Measurements from ENCODE around the gene IL3RA. TPM values are rescaled to one million over a fixed set of nuclear protein-coding genes. Genes with fewer than 3 reads are reported as not detected.

IL3RA gene
- total RNA-seq, 1 donor from 2014 or later = 64.7 TPM

- DNase-seq = no peak
These were observed 49.0 kb downstream of the IL3RA start for GRCh38 chrX:1385253-1386223.

DNA sequence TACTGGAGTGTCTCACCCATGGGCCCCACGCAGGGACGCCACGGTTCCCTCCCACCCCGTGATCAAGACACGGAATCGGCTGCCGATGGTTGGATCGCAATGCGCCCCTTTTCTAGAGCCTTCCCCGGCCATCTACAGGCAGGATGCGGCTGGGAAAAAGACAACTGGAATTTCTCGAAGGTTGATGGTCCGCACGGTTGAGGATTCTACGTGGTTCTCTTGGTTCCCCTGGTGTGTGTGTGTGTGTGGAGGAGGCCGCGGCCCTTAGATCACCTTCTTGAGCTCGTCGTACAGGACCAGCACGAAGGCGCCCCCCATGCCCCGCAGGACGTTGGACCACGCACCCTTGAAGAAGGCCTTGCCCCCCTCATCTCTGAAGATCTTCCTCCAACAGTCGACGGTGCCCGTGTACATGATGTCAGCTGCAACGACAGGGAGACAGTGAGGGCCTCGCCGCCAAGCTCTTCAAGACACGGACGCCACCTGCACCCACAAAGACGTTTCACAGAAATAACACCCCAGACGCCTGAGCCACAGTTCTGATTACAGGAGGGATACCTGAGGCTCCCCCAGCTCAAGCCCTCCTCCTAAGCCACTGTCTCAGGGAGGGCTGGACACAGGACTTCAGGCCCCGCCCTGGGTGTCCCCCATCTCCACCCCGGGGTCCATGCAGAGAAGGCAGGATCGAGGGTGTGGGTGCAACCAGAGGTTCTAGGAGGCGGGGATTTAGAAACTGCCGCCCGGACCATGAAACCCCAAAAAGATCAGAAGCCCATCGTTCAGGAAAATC, 49.9 kb downstream of the IL3RA start:
- DNase-seq = no peak

GRCh38 chrX:1387141-1387776, 50.7 kb downstream of the IL3RA start:
- DNase-seq = no peak

GRCh38 chrX:1388651-1389050, 52.1 kb downstream of the IL3RA start:
- no peak for DNase-seq

- no peak for DNase-seq
These were observed 52.8 kb downstream of the IL3RA start for GRCh38 chrX:1389181-1389992.

DNA sequence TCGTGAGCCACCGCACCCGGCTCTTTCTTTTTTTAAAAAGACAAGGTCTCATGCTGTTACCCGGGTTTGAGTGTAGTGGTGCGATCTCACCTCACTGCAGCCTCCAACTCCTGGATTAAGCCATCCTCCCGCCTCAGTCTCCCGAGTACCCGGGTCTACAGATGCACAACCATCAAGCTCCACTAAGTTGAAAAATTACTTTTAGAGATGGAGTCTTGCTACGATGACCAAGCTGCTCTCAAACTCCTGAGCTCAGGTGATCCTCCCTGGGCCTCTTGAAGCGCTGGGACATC, 53.4 kb downstream of the IL3RA start:
- no peak for DNase-seq

DNA sequence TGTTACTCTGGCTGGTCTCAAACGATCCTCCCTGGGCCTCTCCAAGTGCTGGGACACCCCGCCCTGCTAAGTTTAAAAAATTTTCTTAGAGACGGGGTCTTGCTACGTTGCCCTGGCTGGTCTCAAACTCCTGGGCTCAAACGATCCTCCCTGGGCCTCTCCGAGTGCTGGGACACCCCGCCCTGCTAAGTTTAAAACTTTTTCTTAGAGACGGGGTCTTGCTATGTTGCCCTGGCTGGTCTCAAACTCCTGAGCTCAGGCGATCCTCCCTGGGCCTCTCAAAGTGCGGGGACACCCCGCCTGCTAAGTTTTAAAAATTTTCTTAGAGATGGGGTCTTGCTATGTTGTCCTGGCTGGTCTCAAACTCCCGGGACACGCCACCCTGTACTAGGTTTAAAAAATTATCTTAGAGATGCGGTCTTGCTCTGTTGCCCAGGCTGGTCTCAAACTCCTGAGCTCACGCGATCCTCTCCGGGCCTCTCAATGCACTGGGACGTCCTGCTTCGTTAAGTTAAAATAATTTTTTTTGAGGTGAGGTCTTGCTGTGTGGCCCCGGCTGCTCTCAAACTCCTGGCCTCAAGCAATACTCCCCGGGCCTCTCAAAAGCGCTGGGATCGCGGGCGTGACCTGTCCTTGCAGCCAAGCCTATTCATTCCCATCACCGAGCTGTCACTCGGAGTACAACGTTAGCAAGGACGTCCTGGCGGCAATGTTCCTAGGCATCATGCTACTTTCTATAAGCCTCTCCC, 54.2 kb downstream of the IL3RA start:
- DNase-seq = no peak

- DNase-seq = no peak
These were observed 54.8 kb downstream of the IL3RA start for GRCh38 chrX:1391370-1391706.

DNA sequence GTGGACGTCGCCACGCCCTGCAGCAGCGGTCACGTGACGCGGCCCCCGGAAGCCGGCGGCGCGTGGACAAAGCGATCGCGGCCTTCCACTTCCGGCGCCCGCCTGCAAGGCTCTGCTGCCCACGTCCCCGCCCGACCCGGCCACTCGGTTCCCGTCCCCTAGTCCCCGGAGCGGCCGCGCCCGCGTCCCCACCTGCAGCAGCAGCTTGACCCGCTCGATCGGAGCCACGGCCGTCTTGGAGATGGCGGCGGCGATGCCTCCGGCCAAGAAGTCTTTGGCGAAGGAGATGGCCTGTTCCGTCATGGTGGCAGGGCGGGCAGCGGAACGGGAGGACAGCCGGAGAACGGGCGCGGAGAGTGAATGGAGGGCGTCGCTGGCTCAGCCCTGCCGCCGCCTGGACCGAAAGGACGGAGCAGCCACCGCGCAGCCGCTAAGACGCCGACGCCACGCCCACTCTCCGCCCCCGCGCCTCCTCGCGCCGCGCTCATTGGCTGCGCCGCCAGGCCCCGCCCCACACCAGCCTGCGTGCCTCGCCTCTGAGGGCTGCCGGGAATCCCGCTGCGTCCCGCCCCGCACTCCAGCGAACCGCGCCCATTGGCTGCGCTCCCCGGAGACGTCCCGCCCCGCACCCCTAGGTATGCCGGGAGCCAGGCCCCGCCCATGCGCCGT, 55.3 kb downstream of the IL3RA start, which contains the start of gene SLC25A6:
SLC25A6 (minus strand) TSS at position 407 of the 669 bp plus-strand sequence; CDS start at position 303, 104 bp downstream.
- peak; percentile 99 for DNase-seq

DNA sequence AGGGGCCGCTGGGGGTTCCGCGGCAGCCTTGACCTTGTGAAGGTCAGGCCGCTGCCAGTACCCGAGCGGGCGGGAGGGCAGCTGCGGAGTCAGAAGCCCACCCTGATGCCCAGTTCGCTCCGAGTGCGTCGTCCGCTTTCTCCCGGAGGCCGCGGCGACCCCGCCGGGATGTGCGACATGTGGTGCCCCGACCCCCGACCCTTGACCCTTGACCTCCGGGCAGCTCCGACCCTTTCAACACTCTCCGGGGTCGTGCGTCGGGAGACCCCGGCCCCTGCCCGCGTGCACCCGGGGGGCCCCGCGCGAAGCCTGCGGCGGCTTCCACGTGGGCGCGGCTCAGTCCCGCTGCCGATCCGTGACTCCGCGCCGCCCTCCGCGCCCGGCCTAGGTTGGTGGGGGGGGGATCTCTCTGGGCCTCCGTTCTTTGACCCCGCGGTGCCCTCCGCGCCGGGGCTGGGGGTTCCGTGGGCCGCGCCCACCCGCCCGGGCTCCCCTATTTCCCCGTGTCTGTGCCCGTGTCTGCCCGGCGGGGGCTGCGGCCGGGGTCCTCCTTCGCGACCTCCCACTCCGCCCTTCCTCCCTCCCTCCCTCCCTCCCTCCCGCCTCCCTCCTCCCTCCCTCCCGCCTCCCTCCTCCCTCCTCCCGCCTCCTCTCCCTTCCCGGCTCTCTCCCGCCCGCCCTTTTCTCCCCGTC, 55.9 kb downstream of the IL3RA start:
- DNase-seq = peak; percentile 75

GRCh38 chrX:1393871-1394615, 57.5 kb downstream of the IL3RA start:
- DNase-seq = no peak

GRCh38 chrX:1394731-1395501, 58.3 kb downstream of the IL3RA start:
- DNase-seq = no peak

DNA sequence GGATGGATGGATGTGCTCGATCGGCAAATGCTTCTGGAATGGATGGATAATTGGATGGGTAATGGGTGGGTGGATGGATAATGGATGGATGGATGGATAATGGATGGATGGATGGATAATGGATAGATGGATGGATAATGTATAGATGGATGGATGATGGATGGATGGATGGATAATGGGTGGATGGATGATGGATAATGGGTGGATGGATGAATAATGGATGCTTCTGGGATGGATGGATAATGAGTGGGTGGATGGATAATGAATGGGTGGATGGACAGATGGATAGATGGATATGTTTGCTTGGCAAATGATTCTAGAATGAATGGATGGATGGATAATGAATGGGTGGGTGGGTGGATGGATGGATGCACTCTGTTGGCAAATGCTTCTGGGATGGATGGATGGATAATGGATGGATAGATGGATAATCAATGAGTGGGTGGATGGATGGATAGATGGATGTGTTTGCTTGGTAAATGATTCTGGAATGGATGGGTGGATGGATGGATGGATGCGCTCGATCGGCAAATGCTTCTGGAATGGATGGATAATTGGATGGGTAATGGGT, 59.1 kb downstream of the IL3RA start:
- no peak for DNase-seq

GRCh38 chrX:1397001-1397400, 60.4 kb downstream of the IL3RA start:
- DNase-seq = no peak

DNA sequence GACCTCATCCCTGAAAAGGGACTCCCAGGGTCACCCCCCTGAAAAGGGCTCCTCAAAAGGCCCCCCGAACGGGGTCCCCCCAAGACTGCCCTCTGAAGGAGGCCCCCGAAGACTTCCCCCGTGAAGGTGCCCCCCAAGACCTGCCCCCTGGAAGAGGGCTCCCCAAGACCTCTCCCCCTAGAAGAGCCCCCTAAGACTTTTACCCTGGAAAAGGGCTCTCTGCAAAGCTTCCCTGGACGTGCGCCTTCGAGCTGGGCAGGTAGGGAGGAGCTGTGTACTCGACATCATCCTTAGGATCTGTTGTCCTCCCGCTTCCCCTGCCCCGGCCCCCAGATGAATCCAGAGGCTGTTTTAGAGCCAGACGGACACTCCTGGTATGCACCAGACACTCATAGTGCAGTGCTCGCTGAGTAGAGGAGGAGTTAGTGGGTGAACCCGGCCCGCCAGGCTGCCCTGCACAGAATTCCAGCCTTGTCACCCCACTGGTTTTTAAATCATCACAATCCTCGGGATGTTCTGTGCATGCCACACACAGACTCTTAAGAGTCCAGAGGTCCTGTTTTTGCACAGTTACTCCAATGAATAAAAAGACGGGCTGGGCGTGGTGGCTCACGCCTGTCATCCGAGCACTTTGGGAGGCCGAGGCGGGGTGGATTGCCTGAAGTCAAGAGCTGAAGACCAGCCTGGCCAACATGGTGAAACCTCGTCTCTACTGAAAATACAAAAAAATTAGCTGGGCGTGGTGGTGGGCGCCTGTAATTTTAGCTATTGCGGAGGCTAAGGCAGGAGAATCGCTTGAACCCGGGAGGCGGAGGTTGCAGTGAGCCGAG, 61.1 kb downstream of the IL3RA start:
- no peak for DNase-seq

DNA sequence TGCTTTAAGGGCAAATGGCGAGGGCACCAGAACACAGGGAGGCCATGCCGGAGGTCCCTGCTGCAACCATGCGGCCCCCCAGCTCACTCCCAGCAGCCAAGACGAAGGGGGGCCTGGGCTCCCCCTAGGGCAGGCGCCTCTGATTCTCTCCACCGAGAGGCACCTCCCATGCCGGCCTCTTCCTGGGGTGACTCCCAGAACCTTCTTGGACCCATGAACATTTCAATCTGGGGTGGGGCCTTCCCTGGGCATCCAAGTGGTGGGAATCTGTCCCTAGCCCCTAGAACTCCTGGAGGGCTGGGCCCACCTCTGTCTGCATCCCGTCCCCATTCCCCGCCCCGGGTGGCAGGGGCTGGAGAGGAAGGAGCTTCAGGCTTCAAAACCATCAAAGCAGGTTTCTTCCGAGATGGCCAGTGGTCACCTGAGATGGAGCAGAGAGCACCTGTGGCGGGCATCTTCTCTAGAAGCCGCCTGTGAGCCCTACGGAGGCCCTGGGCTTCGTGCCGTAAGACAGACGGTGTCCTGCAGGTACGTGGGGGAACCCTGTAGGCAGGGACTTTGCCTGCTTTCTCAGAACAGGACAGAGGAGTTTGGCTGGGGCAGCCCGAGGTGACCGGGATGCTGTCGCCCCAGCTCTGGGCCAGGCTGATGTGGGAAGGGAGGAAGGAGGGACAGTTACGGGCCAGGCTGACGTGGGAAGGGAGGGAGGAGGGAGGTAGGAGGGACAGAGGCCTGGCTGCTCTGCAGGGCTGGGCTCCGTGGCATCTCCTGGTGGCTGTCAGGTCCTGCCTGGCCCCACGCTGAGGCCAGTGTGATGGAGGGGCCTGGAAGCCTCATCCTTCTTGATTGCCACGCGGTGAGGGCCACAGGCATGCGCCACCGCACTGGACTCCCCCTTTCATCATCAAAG, 62.1 kb downstream of the IL3RA start:
- DNase-seq = no peak

DNA sequence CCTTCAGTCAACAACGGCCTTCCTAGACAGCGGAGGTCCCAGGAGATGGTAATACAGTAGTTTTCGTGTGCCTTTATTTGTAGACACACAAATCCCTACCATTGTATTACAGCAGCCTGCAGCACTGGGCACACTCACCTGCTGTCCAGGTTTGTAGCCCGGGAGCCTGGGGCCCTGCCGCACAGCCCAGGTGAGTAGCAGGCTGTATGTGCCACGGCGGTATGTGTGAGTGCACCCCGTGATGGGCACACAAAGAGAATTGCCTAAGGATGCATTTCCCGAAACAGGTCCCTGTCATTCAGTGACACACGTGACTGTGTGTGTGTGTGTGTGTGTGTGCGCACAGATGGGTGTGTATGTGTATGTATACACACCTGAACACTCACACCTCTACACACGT, 63.5 kb downstream of the IL3RA start:
- DNase-seq = no peak
